AG10803 (cell line): Measurements from ENCODE around the gene ALK.

Source experiments
- DNase-seq: peaks from one replicate; pipeline ENCODE4 v3.0.0; 2010; ENCODE audit warnings: low read depth
- H3K4me3 ChIP-seq: 2 replicates; pipeline ENCODE4 v1.5.1; 2011; ENCODE audit warnings: mild to moderate bottlenecking, low read length, control low read depth
- TF ChIP-seq, protein P1 (sequence below): conservative IDR thresholded peaks from 2 replicates; pipeline ENCODE4 v1.5.1; 2011; ENCODE audit warnings: mild to moderate bottlenecking, low read length, control low read depth, inconsistent platforms

The ALK gene

GRCh38 chr2:29560566-29560965 is 360.8 kb downstream of the ALK start:
- no peak for DNase-seq
- H3K4me3 ChIP-seq, result no peak overlapping the region
- TF ChIP-seq, protein P1, sequence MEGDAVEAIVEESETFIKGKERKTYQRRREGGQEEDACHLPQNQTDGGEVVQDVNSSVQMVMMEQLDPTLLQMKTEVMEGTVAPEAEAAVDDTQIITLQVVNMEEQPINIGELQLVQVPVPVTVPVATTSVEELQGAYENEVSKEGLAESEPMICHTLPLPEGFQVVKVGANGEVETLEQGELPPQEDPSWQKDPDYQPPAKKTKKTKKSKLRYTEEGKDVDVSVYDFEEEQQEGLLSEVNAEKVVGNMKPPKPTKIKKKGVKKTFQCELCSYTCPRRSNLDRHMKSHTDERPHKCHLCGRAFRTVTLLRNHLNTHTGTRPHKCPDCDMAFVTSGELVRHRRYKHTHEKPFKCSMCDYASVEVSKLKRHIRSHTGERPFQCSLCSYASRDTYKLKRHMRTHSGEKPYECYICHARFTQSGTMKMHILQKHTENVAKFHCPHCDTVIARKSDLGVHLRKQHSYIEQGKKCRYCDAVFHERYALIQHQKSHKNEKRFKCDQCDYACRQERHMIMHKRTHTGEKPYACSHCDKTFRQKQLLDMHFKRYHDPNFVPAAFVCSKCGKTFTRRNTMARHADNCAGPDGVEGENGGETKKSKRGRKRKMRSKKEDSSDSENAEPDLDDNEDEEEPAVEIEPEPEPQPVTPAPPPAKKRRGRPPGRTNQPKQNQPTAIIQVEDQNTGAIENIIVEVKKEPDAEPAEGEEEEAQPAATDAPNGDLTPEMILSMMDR, result no peak

GRCh38 chr2:29560030-29560429 is 361.4 kb downstream of the ALK start:
- TF ChIP-seq, protein P1, result no peak
- no peak for DNase-seq
- no peak overlapping the region for H3K4me3 ChIP-seq

DNA sequence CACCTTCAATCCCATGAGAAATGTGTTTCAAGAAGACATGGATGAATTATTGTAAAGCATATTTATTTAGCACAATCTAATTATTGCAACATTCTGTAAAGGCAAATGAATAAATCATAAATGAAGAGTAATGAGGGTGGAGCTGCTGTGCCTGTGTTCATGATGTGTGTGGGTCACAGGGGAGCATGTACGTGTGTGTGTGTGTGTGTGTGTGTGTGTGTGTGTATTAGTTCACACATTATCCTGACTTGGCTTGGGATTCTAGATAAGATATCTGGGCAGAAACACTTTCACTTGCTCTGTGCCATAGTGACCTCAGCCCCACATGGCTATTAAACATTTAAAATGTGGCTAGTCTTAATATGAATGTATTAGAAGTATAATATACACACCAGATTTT is 361.8 kb downstream of the ALK start:
- TF ChIP-seq, protein P1, result no peak
- no peak overlapping the region for H3K4me3 ChIP-seq
- DNase-seq, result no peak

DNA sequence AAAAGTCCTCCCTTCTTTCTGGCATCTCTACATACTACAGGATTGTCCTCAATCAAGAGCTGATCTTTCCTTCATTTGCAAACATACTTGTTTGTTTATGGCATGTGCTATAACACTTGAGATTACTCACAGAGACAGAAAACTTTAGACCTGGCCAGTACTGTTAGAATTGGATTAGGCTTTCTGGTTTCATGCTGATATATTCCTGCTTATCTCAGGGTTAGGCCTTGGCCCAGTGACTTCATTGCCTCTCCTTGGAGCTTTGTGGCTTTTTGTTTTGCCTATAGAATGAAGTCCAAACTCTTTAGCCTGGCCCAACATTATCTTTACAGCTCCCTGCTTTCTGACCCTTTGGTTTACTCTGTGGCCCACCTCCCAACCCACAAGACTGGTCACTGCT is 363.3 kb downstream of the ALK start:
- no peak overlapping the region for H3K4me3 ChIP-seq
- TF ChIP-seq, protein P1, result no peak

DNA sequence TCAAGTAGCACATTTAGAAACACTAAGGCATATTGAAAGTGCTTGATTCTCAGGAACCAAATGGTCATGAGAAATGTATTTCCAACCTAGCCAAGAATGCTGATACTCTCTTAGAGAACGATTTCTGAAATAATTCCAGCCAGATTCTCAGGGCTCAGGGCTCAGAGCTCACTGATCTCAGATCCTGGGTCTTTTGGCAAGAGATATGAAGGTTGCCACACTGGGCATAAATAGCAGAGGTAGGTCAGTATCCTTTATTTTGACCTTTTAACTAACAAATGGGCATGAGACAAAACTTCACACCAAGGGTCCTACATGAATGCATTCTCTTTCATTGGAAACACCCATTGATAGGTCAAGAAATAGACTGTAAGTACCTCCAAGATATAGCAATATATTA is 364.1 kb downstream of the ALK start:
- TF ChIP-seq, protein P1, result no peak
- DNase-seq, result no peak
- H3K4me3 ChIP-seq, result no peak overlapping the region

More for the DNA sequence above, 363.3 kb downstream of the ALK start:
- no peak for DNase-seq

DNA sequence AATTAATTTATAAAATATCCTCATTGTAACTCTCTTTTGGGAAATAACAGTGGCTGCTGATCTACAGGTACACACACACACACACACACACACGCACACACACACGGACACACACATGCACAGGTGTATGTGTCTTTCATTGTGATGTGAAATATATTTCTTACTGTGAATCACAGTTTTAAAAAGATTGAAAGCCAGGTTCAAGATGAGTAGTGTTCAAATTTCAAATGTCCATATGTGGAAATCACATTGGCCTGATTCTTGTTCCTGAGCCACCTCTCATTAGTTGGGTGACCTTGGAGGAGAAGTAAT is 372.4 kb downstream of the ALK start:
- TF ChIP-seq, protein P1, result no peak
- H3K4me3 ChIP-seq, result no peak overlapping the region
- no peak for DNase-seq

GRCh38 chr2:29544917-29545316 is 376.5 kb downstream of the ALK start:
- TF ChIP-seq, protein P1, result no peak
- no peak for DNase-seq
- no peak overlapping the region for H3K4me3 ChIP-seq
